GM18951 (cell line): ENCODE measurements around the gene UMODL1.

Source experiments
- POLR2A ChIP-seq: IDR thresholded peaks from 4 replicates; pipeline ENCODE4 v1.6.1; 2011; ENCODE audit warnings: mild to moderate bottlenecking; ENCODE audit not compliant: insufficient read length, insufficient read depth; ENCODE audit errors: extremely low read depth
- in situ Hi-C: fragments of 300-500 bp; cut with MboI; formaldehyde crosslinking; loops from one replicate; pipeline ENCODE4 v1.12.0; 2022; ENCODE audit warnings: low sequenced_read_pairs, mixed read lengths, inconsistent platforms; ENCODE audit not compliant: unreplicated experiment

The UMODL1 gene

GRCh38 chr21:42032266-42032665, 38.9 kb upstream of the UMODL1 start:
- in situ Hi-C loops = no loop called here
- no peak for TF ChIP-seq POLR2A

DNA sequence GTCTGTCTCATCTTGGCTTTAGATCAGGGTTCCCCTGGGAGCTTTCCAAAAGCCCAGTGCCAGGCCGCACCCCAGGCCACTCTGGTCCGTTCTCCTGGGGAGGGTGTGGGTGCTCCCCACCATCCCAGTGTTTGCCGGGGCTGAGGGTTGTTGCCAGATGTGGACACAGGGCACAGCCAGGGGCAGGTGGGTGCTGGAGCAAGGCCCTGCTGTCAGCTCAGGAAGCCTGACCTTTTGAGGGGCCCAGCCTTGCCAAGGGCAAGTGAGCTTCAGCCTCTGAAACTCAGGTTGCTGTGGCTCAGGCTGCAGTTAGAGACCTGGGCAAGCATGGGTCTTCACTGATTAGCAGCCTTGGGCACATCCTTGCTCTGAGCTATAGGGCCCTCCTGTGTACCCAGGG, 38.1 kb upstream of the UMODL1 start:
- in situ Hi-C loops = no loop called here
- TF ChIP-seq POLR2A = no peak

DNA sequence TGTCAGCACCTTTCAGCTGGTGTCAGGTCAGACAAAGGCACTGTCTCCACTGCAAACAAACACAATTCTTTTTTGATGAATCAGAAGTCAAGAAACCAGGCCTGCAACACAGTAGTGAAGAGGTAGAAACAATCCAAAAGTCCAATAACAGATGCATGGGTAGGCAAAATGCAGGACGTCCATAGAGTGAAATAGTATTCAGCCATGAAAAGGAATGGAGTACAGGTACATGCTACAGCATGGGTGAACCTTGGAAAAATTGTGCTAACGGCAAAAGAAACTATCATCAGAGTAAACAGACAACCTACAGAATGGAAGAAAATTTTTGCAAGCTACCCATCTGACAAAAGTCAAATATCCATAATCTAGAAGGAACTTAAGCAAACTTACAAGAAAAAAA, 34.8 kb upstream of the UMODL1 start:
- no peak for TF ChIP-seq POLR2A
- in situ Hi-C loops = no loop called here

- in situ Hi-C loops = no loop called here
- TF ChIP-seq POLR2A = no peak
These were observed 33.6 kb upstream of the UMODL1 start for GRCh38 chr21:42037516-42037915.

GRCh38 chr21:42037943-42038342, 33.2 kb upstream of the UMODL1 start:
- no peak for TF ChIP-seq POLR2A
- in situ Hi-C loops = no loop called here

DNA sequence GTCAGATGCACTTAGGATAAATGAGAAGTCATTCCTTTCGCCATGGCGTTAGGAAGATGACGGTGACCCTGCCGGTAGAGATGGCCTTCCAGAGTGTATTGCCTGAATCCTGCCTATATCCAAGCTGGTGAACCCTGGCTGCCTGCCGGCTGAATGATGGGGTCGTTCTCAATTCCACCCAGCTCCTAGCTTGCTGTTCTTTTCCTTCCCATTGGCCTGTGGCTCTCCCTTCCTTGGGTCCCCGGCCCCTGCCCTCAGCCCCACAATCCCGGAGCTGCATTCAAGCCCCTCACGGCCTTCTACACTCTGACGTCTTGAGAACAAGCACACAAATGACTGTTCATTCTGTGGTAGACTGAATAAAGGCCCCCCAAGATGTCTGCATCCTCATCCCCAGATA, 32.7 kb upstream of the UMODL1 start:
- TF ChIP-seq POLR2A = no peak
- in situ Hi-C loops = no loop called here

- in situ Hi-C loops = no loop called here
- TF ChIP-seq POLR2A = no peak
These were observed 32.2 kb upstream of the UMODL1 start for GRCh38 chr21:42038826-42039425.

GRCh38 chr21:42039470-42039901, 31.6 kb upstream of the UMODL1 start:
- no peak for TF ChIP-seq POLR2A
- in situ Hi-C loops = no loop called here

DNA sequence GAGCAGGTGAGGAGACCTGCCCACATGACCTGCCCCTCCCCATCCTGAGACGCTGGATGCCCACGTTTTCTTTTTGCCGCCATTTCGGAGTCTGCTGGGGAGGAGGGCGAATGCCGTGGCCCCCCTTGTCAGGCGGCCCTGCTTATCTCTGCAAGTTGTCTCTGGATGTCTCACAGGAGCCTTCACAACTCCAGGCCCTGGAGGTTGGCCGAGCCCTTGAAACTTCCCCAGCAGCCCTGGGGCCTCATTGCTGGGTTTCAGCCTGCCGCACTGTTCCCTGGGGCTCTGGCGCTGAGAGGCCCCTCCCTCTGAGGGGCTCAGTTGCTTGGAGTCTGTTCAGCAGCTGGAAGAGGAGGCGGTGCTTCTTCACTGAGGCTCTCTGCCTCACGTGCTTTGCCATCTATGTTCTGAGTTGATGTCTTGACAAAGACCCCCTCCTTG, 31.2 kb upstream of the UMODL1 start:
- in situ Hi-C loops = no loop called here
- TF ChIP-seq POLR2A = no peak

GRCh38 chr21:42040411-42041180, 30.5 kb upstream of the UMODL1 start:
- in situ Hi-C loops = no loop called here
- no peak for TF ChIP-seq POLR2A

DNA sequence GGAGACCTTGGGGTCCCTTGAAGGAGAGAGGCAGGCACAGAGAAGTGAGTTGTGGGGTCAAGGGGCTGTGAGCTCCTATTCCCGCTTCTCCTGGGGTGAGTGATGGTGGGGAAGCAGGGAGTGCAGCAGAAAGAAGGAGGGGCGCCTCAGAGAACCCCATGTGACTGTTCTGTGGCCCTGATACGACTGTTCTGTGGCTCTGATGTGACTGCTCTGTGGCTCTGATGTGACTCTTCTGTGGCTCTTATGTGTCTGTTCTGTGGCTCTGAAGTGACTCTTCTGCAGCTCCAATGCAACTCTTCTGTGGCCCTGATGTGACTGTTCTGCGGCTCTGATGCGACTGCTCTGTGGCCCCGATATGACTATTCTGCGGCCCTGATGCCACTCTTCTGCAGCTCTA, 29.9 kb upstream of the UMODL1 start:
- in situ Hi-C loops = no loop called here
- no peak for TF ChIP-seq POLR2A

GRCh38 chr21:42041711-42042110, 29.4 kb upstream of the UMODL1 start:
- in situ Hi-C loops = no loop called here
- TF ChIP-seq POLR2A = no peak

- no peak for TF ChIP-seq POLR2A
- in situ Hi-C loops = no loop called here
These were observed 28.5 kb upstream of the UMODL1 start for GRCh38 chr21:42042651-42043050.

DNA sequence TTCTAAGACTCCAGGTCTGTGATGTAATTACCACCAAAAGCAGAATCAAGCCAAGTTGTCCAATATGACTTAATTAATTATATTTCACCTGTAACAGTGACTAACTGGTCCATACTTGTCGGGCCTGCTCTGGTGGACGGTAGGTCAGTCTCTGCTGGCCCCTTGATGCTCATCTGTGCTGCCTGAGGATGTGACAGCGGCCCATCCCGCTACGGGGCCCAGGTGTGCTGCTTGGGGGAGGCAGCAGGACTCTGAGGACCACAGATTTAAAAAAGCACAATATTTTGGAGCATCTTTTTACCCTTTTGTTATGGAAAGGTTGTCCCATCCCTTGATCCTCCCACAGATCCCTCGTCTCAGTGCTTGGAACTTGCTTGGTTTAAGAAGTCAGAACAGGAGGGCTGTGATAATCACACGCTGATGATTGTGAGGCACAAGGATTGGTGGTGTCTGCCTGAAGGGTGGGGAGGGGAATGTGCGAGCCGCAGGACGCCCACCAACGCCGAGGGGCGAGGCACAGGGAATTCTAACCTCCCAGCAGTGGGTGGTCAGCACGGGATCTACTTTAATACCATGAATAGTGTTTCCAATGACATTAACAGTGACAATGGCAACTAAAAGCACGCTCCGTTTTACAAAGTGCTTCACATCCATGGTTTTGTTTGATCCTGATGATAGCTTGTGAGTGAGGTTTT, 27.8 kb upstream of the UMODL1 start:
- TF ChIP-seq POLR2A = no peak
- in situ Hi-C loops = no loop called here
